Measurements from ENCODE around the gene PARP4.

DNA sequence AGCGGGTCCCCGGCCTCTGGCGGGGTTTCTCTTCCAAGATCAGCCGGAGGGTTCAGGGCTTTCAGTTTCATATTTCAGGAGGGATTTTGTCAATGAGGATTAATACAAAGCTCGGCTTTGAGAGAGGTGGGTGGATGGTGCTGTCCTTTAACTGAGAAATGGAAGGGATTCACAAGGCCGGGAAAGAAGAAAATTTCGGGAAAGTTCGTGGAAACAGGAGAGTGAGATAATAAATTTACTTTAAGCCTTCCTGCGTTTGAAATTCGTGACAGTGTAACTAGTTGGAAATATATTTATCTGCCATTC lies 283 bp upstream of the PARP4 start:
- TF ChIP-seq, protein P1, sequence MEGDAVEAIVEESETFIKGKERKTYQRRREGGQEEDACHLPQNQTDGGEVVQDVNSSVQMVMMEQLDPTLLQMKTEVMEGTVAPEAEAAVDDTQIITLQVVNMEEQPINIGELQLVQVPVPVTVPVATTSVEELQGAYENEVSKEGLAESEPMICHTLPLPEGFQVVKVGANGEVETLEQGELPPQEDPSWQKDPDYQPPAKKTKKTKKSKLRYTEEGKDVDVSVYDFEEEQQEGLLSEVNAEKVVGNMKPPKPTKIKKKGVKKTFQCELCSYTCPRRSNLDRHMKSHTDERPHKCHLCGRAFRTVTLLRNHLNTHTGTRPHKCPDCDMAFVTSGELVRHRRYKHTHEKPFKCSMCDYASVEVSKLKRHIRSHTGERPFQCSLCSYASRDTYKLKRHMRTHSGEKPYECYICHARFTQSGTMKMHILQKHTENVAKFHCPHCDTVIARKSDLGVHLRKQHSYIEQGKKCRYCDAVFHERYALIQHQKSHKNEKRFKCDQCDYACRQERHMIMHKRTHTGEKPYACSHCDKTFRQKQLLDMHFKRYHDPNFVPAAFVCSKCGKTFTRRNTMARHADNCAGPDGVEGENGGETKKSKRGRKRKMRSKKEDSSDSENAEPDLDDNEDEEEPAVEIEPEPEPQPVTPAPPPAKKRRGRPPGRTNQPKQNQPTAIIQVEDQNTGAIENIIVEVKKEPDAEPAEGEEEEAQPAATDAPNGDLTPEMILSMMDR (IDR thresholded peaks at IDR 0.05): no peak
- no peak for TF ChIP-seq POLR2A (IDR thresholded peaks at IDR 0.05; ENCODE audit: low read length)
- TF ChIP-seq CEBPB (IDR thresholded peaks at IDR 0.05): no peak
- no peak for TF ChIP-seq HDAC2 (IDR thresholded peaks at IDR 0.05)
- TF ChIP-seq RFX5 (IDR thresholded peaks at IDR 0.05): no peak
- TF ChIP-seq, protein P2, sequence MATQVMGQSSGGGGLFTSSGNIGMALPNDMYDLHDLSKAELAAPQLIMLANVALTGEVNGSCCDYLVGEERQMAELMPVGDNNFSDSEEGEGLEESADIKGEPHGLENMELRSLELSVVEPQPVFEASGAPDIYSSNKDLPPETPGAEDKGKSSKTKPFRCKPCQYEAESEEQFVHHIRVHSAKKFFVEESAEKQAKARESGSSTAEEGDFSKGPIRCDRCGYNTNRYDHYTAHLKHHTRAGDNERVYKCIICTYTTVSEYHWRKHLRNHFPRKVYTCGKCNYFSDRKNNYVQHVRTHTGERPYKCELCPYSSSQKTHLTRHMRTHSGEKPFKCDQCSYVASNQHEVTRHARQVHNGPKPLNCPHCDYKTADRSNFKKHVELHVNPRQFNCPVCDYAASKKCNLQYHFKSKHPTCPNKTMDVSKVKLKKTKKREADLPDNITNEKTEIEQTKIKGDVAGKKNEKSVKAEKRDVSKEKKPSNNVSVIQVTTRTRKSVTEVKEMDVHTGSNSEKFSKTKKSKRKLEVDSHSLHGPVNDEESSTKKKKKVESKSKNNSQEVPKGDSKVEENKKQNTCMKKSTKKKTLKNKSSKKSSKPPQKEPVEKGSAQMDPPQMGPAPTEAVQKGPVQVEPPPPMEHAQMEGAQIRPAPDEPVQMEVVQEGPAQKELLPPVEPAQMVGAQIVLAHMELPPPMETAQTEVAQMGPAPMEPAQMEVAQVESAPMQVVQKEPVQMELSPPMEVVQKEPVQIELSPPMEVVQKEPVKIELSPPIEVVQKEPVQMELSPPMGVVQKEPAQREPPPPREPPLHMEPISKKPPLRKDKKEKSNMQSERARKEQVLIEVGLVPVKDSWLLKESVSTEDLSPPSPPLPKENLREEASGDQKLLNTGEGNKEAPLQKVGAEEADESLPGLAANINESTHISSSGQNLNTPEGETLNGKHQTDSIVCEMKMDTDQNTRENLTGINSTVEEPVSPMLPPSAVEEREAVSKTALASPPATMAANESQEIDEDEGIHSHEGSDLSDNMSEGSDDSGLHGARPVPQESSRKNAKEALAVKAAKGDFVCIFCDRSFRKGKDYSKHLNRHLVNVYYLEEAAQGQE (IDR thresholded peaks at IDR 0.05): no peak
- TF ChIP-seq RNF2 (IDR thresholded peaks at IDR 0.05; ENCODE audit: borderline replicate concordance, low read depth): no peak
- TF ChIP-seq, protein P3, sequence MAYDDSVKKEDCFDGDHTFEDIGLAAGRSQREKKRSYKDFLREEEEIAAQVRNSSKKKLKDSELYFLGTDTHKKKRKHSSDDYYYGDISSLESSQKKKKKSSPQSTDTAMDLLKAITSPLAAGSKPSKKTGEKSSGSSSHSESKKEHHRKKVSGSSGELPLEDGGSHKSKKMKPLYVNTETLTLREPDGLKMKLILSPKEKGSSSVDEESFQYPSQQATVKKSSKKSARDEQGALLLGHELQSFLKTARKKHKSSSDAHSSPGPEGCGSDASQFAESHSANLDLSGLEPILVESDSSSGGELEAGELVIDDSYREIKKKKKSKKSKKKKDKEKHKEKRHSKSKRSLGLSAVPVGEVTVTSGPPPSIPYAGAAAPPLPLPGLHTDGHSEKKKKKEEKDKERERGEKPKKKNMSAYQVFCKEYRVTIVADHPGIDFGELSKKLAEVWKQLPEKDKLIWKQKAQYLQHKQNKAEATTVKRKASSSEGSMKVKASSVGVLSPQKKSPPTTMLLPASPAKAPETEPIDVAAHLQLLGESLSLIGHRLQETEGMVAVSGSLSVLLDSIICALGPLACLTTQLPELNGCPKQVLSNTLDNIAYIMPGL (CRISPR knock-in tag; IDR thresholded peaks at IDR 0.05; ENCODE audit: borderline replicate concordance): no peak
- TF ChIP-seq RAD21 (conservative IDR thresholded peaks at IDR 0.05 in 1 of 2, IDR thresholded peaks at IDR 0.05 in 1 of 2): no peak
- TF ChIP-seq HOXA7 (CRISPR knock-in tag; IDR thresholded peaks at IDR 0.05): no peak
- no peak for TF ChIP-seq EHMT2 (IDR thresholded peaks at IDR 0.05; ENCODE audit: low read depth)
- no peak for TF ChIP-seq EP300 (IDR thresholded peaks at IDR 0.05)

Data from A549 (cell line).